GM18519 (cell line): ENCODE data around the gene CYP3A7.
"Not testable (repeated sequence)": the region's sequence is repeated elsewhere in the genome, so short reads cannot be mapped to it uniquely, and the experiment has no call there.

Source experiments
- ATAC-seq: cut with Tn5 transposase; IDR thresholded peaks from one replicate; pipeline ENCODE4 v1.9.1; 2021; ENCODE audit warnings: mild to moderate bottlenecking, moderate library complexity; ENCODE audit not compliant: unreplicated experiment, low FRiP score

CYP3A7 gene

GRCh38 chr7:99742737-99743394, 7.9 kb upstream of the CYP3A7 start:
- no peak for ATAC-seq

GRCh38 chr7:99741441-99741795, 6.4 kb upstream of the CYP3A7 start:
- no peak for ATAC-seq

GRCh38 chr7:99740573-99741440, 5.8 kb upstream of the CYP3A7 start:
- ATAC-seq, result no peak

GRCh38 chr7:99739699-99740572, 4.9 kb upstream of the CYP3A7 start:
- ATAC-seq, result no peak

GRCh38 chr7:99737726-99738125, 2.7 kb upstream of the CYP3A7 start:
- ATAC-seq, result no peak

GRCh38 chr7:99736667-99737066, 1.7 kb upstream of the CYP3A7 start:
- ATAC-seq, result not testable (repeated sequence)

- no peak for ATAC-seq
These were observed 1.5 kb downstream of the CYP3A7 start for GRCh38 chr7:99733448-99733847.

GRCh38 chr7:99733003-99733402, 2.0 kb downstream of the CYP3A7 start:
- no peak for ATAC-seq

GRCh38 chr7:99731638-99732374, 3.2 kb downstream of the CYP3A7 start:
- ATAC-seq, result no peak

- no peak for ATAC-seq
These were observed 4.0 kb downstream of the CYP3A7 start for GRCh38 chr7:99730992-99731391.

- ATAC-seq, result no peak
These were observed 4.7 kb downstream of the CYP3A7 start for GRCh38 chr7:99730238-99730810.

- no peak for ATAC-seq
These were observed 5.3 kb downstream of the CYP3A7 start for GRCh38 chr7:99729486-99730237.

- no peak for ATAC-seq
These were observed 6.4 kb downstream of the CYP3A7 start for GRCh38 chr7:99728615-99729014.

- not testable (repeated sequence) for ATAC-seq
These were observed 11.8 kb downstream of the CYP3A7 start for GRCh38 chr7:99723201-99723600.

GRCh38 chr7:99720800-99721595, 14.0 kb downstream of the CYP3A7 start:
- no peak for ATAC-seq

GRCh38 chr7:99719996-99720769, 14.8 kb downstream of the CYP3A7 start:
- ATAC-seq, result no peak

- no peak for ATAC-seq
These were observed 20.9 kb downstream of the CYP3A7 start for GRCh38 chr7:99713995-99714570.
